Activated CD8-positive, alpha-beta memory T cell treated with anti-CD3 and anti-CD28 coated beads, Interleukin-2, amount 50 U/mL, for 48 hours (primary cell): ENCODE measurements around the gene POU5F1.
"Not testable (repeated sequence)": the region's sequence is repeated elsewhere in the genome, so short reads cannot be mapped to it uniquely, and the experiment has no call there.

Experiments
- DNase-seq: peaks from one replicate; pipeline ENCODE4 v3.0.0-alpha.2; 2020

The POU5F1 gene

GRCh38 chr6:31189223-31189622 is 18.7 kb upstream of the POU5F1 start:
- DNase-seq = not testable (repeated sequence)

DNA sequence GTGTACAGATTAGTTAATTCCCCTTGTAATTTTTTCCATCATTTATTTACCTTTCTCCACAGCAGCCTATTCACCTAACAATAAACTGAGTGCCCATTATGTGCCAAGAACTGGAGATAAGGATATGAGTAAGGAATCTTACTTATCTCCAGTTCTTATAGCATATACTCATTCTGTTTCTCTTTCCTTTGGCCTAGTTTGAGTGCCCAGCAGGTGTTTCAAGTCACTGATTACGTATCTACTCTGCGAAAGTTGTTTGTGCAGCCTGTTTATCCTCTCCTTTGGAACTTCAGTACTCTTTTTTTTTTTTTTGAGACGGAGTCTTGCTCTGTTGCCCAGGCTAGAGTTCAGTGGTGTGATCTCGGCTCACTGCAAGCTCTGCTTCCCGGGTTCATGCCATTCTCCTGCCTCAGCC is 17.3 kb upstream of the POU5F1 start:
- no peak for DNase-seq

GRCh38 chr6:31186052-31186734 is 15.7 kb upstream of the POU5F1 start:
- no peak for DNase-seq

DNA sequence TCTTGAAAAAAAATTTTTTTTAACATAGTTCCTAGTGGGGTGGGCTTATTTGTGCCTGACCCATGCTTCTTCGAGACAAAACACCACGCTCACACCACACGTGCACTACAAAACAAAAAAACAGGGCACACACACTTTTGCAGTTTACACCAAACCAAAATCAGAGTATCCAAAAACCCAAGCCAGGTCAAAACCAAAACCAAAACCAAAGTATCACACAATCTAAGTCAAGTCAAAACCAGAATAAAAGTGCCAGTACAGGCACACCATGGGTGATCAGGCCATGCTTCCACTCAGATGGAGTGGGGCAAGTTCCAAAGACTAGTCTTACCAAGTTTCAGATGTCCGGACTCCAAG is 15.2 kb upstream of the POU5F1 start:
- DNase-seq = not testable (repeated sequence)

- not testable (repeated sequence) for DNase-seq
Observed at GRCh38 chr6:31183859-31184258, 13.4 kb upstream of the POU5F1 start.

- not testable (repeated sequence) for DNase-seq
Observed at GRCh38 chr6:31183287-31183686, 12.8 kb upstream of the POU5F1 start.

GRCh38 chr6:31180500-31180899 is 10.0 kb upstream of the POU5F1 start:
- peak; percentile 66 for DNase-seq

DNA sequence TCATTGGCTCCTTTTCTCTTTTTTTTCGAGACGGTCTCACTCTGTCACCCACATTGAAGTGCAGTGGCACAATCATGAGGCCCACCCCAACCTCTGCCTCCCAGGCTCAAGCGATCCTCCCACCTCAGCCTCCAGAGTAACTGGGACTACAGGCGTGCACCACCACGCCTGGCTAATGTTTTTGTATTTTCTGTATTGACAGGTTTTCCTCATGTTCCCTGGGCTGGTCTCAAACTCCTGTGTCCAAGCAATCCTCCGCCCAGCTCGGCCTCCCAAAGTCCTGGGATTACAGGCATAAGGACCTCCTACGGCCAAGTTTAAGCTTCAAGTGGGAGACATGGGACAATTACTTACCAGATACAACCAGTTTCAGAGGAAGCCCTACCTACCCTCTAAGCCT is 9.4 kb upstream of the POU5F1 start:
- DNase-seq = no peak

GRCh38 chr6:31179042-31179386 is 8.5 kb upstream of the POU5F1 start:
- DNase-seq = no peak

- no peak for DNase-seq
Observed at GRCh38 chr6:31178143-31179041, 7.9 kb upstream of the POU5F1 start.

GRCh38 chr6:31175971-31176370 is 5.5 kb upstream of the POU5F1 start:
- no peak for DNase-seq

- no peak for DNase-seq
Observed at GRCh38 chr6:31174378-31174777, 3.9 kb upstream of the POU5F1 start.

- no peak for DNase-seq
Observed at GRCh38 chr6:31173406-31173805, 2.9 kb upstream of the POU5F1 start.

GRCh38 chr6:31172973-31173384 is 2.5 kb upstream of the POU5F1 start:
- DNase-seq = no peak

DNA sequence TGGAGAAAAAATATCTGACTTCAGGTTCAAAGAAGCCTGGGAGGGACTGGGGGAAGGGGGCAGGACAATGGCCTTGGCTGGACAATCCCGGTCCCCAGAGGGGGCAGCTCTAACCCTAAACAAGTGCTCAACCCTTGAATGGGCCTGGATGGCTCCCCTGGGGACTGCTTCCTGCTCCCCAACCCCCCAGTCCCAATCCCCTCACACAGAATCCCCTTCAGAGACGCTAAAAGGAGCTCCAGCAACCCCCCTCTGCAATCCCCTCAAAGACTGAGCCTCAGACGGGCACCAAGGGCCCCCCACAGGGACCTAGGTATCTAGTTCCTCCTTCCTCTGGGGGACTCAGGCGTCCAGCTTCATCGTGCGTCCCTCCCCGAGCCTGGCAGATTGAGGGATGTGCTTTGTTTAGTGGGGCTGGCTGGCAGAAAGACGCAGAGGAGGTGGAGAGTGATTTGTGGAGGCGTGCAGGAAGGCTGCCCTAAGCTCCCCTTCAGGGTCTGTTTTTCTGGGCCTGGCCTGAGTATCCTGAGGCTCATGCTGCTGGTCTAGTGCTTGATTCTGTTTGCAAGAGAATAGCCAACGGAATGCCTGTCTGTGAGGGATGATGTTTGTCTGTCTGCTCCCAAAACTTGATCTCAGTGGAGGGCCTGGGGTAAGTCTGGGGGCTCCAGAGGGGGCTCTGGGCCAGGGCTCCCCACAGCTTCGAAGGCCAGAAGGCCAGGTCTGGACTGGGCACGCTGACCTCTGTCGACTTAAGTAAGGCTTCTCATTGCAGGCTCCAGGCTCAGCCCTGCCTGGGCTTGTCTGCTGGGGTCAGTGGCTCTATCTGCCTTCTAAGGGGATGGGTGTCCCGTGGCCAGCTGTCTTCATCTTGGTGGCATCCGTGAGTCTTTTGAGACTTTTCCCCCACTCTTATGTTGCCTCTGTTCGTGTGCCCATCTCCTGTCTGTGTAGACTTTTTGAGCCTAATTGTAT is 1.7 kb upstream of the POU5F1 start:
- DNase-seq = no peak

DNA sequence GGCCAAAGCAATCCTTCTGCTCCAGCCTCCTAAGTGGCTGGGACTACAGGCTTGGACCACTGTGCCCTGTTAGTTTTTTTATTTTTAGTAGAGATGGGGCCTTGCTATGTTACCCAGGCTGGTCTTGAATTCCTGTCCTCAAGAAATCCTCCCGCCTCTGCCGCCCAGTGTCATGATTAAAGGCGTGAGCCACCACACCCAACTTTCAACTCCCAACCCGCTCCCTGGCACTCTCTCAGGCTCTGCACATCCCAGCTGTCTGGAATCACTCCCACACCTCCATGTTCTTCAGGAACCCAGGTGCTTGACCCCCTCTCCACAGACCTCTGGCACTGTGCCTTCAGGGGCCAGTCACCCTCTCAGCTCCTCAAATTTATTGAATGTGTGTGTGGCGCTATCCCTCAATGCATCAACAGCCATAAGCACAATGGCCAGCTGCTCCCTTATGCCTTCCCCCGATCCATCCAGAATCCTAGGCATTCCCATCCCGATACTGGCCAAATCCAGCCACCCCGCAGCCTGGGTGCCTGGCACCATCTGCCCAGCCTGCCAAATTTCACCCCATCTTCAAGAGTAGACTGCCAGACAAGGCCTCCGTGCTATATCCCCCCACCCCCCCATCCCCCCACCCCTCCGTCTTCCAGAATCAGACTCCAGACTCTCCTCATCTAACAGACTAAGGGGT is 647 bp upstream of the POU5F1 start:
- DNase-seq = no peak

GRCh38 chr6:31169858-31170599 is 453 bp downstream of the POU5F1 start:
- DNase-seq = not testable (repeated sequence)

GRCh38 chr6:31169123-31169857 is 1.2 kb downstream of the POU5F1 start:
- DNase-seq = no peak

GRCh38 chr6:31168606-31169005 is 1.9 kb downstream of the POU5F1 start:
- no peak for DNase-seq

GRCh38 chr6:31165986-31166385 is 4.5 kb downstream of the POU5F1 start:
- DNase-seq = no peak
